Fibroblast of pulmonary artery (primary cell): ENCODE data around the gene IGLL5.

Experiments
- DNase-seq: peaks from one replicate; pipeline ENCODE4 v3.0.0-alpha.2; 2010; ENCODE audit warnings: low read depth
- H3K4me3 ChIP-seq: replicated peaks from 2 replicates; pipeline ENCODE4 v1.5.1; 2011; ENCODE audit warnings: low read depth, mild to moderate bottlenecking, control low read depth, low read length, moderate library complexity
- TF ChIP-seq, protein P1 (sequence below): IDR thresholded peaks from 2 replicates; pipeline ENCODE4 v1.5.1; 2011; ENCODE audit warnings: mild to moderate bottlenecking, control low read depth, low read length, inconsistent platforms; ENCODE audit errors: missing control alignments

Gene IGLL5

DNA sequence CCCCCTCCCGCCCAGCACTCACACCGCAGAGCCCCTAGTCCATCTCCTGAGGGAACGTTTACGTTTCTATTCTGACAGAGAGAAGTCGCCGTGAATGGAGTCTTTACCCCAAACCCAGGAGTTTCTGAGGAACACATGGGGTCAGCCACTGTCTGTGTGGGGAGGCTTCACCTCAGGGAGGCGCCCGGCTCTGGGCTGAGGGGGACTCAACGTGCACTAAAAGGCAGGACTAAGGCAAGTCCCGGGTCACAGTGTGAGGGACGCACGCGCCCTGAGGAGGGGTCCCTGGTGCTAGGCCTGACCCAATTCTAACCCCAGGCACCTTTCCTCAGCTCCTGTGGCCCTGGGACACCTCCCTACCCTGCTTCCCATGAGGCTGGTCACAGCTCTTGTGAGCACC lies 32.5 kb upstream of the IGLL5 start:
- H3K4me3 ChIP-seq: no peak overlapping the region
- DNase-seq: no peak
- TF ChIP-seq, protein P1, sequence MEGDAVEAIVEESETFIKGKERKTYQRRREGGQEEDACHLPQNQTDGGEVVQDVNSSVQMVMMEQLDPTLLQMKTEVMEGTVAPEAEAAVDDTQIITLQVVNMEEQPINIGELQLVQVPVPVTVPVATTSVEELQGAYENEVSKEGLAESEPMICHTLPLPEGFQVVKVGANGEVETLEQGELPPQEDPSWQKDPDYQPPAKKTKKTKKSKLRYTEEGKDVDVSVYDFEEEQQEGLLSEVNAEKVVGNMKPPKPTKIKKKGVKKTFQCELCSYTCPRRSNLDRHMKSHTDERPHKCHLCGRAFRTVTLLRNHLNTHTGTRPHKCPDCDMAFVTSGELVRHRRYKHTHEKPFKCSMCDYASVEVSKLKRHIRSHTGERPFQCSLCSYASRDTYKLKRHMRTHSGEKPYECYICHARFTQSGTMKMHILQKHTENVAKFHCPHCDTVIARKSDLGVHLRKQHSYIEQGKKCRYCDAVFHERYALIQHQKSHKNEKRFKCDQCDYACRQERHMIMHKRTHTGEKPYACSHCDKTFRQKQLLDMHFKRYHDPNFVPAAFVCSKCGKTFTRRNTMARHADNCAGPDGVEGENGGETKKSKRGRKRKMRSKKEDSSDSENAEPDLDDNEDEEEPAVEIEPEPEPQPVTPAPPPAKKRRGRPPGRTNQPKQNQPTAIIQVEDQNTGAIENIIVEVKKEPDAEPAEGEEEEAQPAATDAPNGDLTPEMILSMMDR: no peak

DNA sequence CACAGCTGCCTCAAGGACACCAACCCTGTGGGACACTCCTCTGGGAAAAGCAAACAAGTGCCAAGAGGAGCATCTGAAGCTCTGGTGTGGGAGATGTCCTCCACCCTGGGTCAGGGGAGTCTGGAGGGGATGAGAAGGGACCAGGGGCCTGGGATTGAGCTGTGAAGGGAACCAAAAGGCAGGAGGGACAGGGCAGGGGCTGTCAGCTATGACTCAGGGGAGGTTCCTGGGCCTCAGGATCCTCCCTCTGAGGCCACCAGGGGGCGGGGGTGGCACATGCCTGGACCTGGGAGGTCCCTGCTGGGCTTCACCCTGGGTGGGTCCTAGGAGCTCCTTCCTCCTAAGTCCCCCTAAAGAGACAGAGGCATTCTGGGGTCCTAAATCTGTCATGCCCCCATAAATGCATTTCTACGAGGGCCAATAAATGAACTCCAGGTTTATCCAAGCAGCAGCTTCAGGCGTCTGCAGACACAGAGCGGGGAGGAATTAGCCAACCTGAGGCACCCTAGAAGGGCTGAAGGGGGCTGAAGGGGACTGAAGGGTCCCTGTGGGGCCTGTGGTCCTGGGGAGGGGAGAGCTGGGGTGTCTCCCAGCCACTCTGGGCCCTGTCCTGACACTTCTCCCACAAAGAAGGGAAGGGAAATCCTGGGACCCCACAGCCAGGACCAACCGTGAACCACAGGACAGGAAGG lies 31.9 kb upstream of the IGLL5 start:
- peak; percentile 21 for DNase-seq
- TF ChIP-seq, protein P1: peak; percentile 47
- no peak overlapping the region for H3K4me3 ChIP-seq

DNA sequence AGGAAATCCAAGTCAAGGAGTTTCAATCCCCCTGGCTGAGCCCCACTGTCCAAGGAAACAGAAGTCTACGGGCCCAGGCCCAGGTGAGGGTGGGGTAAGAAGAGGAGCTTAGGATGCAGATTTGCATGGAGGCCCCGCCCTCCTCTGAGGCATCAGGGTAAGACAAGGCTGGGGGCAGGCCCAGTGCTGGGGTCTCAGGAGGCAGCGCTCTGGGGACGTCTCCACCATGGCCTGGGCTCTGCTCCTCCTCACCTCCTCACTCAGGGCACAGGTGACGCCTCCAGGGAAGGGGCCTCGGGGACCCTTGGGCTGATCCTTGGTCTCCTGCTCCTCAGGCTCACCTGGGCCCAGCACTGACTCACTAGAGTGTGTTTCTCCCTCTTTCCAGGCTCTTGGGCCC lies 31.3 kb upstream of the IGLL5 start:
- TF ChIP-seq, protein P1: no peak
- no peak overlapping the region for H3K4me3 ChIP-seq
- DNase-seq: no peak

DNA sequence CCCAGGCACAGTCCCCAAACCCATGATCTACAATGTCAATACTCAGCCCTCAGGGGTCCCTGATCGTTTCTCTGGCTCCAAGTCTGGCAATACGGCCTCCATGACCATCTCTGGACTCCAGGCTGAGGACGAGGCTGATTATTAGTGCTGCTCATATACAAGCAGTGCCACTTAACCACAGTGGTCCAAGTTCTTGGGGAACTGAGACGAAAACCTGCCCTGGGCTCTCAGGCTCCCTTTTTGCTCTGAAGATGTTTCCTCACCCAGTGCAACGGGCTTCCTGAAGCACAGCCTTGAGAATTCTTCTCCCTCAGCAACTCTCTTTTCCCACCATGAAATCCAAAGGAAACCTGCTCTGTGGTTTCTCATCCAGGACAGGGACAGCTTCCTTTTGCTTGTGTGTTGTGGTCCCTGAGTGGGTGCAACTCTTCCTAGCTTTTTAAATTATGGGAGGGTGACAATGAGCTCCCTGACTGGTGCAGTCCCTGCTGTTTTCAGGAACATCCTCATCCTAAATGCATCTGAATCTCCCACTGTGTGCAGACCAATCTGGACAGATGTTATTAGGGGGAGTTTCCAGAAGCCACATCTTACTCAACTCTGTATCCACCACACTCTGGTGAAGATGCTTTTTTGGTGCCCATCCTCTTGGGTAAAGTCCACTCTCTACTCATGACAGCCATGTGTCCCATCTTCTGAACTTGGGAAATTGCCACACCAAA lies 30.6 kb upstream of the IGLL5 start:
- TF ChIP-seq, protein P1: no peak
- no peak overlapping the region for H3K4me3 ChIP-seq
- no peak for DNase-seq

DNA sequence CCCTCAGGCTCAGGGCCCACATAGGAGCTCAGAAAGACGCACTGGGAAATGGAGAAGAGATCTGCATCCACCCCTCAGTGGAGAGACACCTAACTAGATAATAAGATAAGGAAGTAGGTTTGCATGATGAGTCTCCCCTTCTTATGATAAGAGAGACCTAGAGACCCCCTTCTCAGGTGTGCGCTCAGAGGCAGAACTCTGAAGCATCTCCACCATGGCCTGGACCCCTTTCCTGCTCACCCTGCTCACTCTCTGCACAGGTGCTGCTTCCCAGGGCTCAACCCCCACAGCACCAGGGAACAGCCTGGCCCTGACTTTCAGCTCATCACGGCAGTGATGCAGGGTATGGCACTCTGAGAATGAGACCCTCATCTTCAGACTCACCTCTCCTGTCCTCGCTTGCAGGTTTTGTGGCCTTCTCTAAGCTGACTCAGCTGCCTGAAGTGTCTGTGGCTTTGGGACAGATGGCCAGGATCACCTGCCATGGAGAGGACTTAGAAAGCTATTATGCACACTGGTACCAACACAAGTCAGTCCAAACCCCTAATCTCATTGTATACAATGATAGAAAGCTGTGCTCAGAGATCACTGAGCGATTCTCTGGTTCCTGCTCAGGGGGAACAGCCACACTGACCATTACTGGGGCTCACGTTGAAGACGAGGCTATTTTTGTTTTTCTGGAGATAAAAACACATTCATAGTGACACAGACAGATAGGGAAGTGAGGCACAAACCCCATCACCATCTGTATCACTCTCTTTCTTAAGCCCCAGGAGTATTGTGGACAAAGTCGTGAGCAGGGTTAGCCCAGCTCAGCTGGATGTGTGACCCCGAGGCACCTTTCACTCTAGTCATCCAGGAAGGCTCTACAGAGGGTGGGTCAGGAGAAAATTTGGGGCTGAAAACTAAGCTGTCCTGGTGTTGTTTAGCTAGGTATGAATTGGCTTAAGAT lies 29.7 kb upstream of the IGLL5 start:
- H3K4me3 ChIP-seq: no peak overlapping the region

DNA sequence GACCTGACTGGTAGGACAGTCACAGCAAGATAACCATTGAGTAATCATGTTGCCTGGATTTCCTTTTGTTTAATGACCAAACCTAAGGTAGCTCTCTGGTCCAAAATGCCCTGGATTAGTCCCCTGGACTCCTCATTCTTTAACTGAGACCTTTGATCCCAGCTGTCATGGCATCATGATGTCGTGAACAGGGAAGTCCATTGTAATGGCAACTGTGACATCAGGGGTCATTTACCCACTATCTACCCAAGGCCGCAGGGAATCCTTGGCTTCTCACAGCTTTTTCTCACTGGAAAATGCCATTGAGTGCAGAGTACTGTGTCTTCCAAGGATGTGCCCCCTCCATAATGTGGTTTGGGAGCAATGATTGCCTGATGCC lies 29.1 kb upstream of the IGLL5 start:
- no peak overlapping the region for H3K4me3 ChIP-seq
- DNase-seq: no peak
- TF ChIP-seq, protein P1: no peak

More for the DNA sequence above, 29.7 kb upstream of the IGLL5 start:
- TF ChIP-seq, protein P1: no peak
- DNase-seq: no peak
